GM12892 (cell line): ENCODE results near the gene SLC38A3.

Experiments
- POLR2A ChIP-seq: IDR thresholded peaks from 2 replicates; pipeline ENCODE4 v1.6.1; 2011; ENCODE audit warnings: low read depth, low read length, control low read depth
- POLR2AphosphoS5 ChIP-seq: IDR thresholded peaks from 2 replicates; pipeline ENCODE4 v1.6.1; 2011; ENCODE audit warnings: low read depth, low read length, control low read depth
- TAF1 ChIP-seq: IDR thresholded peaks from 2 replicates; pipeline ENCODE4 v1.6.1; 2011; ENCODE audit warnings: low read depth, mild to moderate bottlenecking, control low read depth, low read length, borderline replicate concordance

GRCh38 chr3:50167069-50167840 lies 37.8 kb upstream of the SLC38A3 start:
- no peak for TF ChIP-seq POLR2AphosphoS5
- TF ChIP-seq POLR2A: no peak
- no peak for TF ChIP-seq TAF1
